ENCODE results near the gene CABYR.

Gene CABYR, protein sequence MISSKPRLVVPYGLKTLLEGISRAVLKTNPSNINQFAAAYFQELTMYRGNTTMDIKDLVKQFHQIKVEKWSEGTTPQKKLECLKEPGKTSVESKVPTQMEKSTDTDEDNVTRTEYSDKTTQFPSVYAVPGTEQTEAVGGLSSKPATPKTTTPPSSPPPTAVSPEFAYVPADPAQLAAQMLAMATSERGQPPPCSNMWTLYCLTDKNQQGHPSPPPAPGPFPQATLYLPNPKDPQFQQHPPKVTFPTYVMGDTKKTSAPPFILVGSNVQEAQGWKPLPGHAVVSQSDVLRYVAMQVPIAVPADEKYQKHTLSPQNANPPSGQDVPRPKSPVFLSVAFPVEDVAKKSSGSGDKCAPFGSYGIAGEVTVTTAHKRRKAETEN

GRCh38 chr18:24138789-24139616 lies at the start of gene CABYR:
TSS of gene CABYR (plus strand) at chr18:24139062. CDS start at chr18:24143115, 4,053 bp downstream.
- peak; percentile 64 for DNase-seq

GRCh38 chr18:24089076-24089475 lies 49.8 kb upstream of the CABYR start:
- DNase-seq: peak; percentile 18

DNA sequence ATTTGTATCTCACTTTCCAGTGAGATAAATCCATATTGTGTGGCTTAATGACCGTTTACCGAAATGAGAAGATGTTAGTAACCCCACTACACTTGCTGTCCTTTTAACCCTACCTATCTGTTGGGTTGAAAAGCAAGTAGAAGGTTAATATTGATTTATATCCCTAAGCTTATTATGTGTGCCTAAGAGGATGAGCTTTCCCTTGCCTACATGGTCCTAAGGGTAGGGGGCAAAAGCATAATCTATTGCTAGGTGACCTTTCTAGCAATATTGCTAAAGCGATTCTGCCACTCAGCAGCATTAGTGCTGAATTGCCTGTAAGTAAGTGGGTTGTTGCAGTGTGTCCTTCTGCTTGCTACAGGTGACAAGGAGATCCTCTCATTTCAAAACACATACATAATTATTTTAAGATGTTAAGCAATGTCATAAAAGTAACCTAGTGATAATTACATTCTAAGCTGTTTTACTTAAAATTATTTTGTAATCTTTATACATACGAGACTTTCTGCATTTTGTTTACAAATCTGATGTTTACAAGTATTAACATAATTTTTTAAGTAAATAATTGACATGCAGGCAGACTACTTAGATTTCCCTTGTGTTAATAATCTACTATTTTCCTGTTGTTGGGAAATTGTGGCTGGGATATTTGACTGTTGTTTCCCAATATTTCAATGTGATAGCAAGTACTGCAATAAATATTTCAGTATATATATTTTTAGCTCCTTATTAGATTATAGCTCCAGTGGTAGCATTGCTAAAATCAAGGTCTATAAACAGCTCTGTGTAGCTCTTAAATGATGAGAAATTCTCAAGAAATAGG lies 49.1 kb upstream of the CABYR start:
- no peak for DNase-seq

DNA sequence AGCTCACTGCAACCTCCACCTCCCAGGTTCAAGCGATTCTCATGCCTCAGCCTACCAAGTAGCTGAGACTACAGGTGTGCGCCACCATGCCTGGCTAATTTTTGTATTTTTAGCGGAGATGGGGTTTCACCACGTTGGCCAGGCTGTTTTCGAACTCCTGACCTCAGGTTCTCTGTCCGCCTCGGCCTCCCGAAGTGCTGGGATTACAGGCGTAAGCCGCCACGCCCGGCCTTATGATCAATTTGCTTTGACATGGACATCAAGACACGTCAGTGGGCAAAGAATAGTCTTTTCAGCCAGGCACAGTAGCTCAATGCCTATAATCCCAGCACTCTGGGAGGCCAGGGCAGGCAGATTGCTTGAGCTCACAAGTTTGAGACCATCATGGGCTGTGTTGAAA lies 48.0 kb upstream of the CABYR start:
- DNase-seq: no peak

DNA sequence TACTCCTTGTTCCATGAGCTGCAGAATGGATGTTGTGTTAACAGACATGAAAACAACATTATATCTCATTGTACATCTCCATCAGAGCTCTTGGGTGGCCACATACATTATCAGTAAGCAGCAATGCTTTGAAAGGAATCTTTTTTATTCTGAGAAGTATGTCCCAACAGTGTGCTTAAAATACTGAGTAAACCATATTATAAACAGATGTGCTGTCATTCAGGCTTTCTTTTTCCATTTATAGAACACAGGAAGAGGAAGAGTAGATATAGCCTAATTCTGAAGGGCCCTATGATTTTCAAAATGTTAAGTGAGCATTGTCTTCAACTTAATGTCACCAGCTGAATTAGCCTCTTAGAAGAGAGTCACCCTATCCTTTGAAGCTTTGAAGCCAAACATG lies 44.3 kb upstream of the CABYR start:
- DNase-seq: no peak

DNA sequence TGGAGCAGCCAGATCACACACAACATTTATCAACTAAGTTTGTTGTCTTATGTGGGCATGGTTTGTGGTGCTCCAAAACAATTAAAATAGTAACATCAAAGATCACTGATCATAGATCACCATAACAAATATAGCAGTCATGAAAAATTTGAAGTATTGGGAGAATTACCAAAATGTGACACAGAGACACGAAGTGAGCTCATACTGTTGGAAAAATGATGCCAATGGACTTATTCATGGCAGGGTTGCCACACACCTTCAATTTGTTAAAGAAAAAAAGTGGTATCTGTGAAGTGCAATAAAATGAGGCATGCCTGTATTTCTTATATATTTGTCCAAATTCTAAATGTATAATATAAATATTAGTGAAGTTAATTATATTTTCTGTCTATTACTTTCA lies 42.9 kb upstream of the CABYR start:
- DNase-seq: no peak

GRCh38 chr18:24103320-24104021 lies 35.4 kb upstream of the CABYR start:
- DNase-seq: no peak

GRCh38 chr18:24104486-24104885 lies 34.4 kb upstream of the CABYR start:
- no peak for DNase-seq

GRCh38 chr18:24108641-24109040 lies 30.2 kb upstream of the CABYR start:
- no peak for DNase-seq

DNA sequence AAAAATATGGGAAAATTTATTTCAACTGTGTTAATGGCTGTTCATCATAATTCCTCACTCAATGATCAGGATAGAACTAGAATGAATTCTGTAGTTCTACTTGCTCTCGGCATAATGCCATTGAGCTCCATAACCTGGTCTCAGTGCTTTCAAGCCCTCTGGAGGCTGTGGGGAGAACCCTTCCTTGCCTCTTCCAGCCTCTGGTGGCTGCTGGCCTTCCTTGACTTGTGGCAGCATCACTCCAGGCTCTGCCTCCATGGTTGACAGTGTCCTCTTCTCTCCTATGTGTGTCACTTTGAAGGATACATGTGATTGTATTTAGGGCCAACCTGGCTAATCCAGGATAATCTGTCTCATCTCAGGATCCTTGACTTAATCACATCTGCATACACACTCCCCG lies 26.9 kb upstream of the CABYR start:
- DNase-seq: no peak

GRCh38 chr18:24112464-24112863 lies 26.4 kb upstream of the CABYR start:
- no peak for DNase-seq

GRCh38 chr18:24112874-24113615 lies 25.8 kb upstream of the CABYR start:
- DNase-seq: peak; percentile 50

DNA sequence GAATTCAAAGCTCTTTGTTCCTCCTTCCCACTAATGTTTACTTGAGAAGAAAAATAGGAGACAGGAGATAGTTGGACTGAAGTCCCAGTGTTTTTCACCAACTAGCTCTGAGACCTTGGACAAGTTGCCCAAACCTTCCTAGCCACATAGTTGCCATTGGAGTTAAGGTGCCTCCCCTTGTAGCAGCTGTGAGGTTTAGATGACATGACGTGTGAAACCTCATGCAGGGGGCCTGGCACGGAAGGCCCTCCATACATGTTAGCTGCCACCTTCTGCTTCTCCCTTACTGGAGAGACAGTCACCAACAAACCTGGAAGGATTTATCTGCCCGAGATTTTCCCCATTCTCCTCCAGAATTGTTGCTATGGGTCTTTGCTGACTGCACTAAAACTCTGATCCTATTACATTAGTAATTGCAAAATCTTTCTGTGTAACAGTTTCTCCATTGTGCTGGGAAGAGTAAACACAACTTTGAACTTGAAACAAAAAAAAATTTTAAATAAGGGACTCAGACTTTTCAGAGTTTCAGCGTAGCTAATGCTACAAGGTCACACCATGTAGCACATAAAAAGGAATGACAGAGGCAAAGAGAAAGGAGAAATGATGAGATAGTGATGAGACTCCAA lies 23.8 kb upstream of the CABYR start:
- no peak for DNase-seq

GRCh38 chr18:24115628-24116027 lies 23.2 kb upstream of the CABYR start:
- no peak for DNase-seq

DNA sequence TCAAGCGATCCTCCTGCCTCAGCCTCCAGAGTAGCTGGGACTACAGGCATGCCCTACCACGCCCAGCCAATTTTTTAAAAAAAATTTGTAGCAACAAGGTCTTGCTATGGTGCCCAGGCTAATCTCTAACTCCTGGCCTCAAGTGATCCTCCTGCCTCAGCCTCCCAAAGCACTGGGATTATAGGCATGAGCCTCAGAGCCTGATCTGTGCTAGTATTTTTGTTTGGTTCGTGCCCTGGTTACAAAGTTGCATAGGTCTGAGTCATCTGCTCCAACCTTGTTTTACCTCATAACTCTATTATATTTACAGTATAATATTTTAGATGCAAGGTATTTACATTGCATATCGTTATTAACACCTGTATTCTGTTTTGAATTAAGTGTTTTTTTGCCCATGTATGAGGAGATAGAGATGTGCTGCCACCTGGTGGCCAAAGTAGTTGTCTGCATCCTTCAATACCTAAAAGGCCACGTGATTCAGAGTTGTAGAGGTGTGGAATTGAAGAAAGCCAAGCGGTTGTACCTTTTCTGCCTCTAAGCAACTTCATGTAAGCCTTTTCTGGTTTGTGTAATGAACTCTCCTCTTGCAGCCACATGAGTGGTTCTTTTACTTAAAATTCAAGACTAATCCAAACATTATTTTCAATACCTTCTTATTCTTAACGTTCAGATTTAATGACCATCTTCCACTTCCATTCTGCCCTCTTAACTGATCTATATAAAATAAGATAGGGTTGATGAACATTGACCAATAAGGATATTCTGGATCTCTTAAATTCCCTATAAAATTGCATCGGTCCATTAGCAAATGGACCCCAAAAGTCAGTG lies 19.9 kb upstream of the CABYR start:
- DNase-seq: peak; percentile 20

DNA sequence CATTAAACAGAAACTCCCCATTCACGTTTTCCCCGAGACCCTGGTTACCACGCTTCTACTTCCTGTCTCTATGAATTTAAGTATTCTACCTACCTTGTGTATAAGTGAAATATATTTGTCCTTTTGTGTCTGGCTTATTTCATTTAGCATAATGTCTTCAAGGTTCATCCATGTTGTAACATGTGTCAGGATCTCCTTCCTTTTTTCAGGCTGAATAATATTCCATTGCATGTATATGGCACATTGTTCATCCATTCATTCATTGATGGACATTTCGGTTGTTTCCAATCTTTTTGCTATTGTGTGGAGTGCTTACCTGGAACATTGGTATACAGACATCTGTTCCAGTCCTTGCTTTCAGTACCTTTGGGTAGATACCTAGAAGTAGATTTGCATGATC lies 18.2 kb upstream of the CABYR start:
- DNase-seq: no peak

DNA sequence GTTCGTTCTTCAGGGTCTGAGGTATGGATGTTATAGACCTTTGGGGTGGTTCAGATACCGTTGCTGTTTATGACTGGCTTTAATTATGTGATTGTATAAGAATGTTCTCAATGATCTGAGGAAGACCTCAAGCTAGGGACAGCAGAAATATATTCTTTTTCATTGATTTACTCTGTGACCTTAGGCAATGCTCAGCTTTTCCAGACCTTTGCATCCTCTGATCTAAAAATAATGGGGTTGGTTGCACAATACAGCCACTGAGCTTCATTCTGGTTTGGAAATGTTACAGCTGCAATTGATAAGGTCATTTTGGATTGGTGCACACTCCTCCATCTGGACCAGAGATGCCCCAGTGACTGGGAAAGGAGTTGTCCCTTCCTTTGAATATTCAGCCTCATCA lies 17.2 kb upstream of the CABYR start:
- no peak for DNase-seq

DNA sequence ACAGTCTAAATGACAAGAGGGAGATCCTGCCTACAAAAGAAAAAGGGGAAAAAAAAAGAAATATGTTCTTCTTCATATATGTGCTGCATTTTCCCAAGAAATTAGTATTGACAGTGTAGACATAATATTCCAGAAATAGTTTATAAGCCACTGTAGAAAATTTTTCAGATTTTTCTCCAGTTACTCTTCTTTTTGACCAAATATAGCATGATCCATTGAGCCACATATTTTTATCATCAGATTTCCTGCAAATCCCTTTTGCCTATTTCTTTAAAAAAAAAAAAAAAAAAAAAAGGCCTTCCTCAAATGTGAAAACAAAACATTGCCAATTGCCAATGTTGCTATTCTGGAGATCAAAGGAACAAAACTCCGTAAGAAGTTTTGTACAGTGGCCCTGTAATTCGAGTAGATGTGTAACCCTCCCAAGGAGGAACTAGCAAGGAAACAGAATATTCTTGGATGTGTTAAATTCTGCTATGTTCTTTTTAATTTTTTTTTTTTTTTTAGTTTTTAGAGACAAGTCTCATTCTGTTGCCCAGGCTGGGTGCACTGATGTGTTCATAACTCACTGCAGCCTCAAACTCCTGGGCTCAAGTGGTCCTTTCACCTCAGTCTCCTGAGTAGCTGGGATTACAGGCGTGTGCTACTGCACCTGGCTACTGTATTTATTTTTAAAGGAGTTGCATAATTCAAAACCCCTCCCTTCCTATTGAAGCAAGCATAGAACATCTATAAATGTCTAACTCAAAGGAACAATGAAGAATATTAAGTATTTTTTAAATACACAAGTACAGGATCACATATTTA lies 12.5 kb upstream of the CABYR start:
- DNase-seq: no peak

DNA sequence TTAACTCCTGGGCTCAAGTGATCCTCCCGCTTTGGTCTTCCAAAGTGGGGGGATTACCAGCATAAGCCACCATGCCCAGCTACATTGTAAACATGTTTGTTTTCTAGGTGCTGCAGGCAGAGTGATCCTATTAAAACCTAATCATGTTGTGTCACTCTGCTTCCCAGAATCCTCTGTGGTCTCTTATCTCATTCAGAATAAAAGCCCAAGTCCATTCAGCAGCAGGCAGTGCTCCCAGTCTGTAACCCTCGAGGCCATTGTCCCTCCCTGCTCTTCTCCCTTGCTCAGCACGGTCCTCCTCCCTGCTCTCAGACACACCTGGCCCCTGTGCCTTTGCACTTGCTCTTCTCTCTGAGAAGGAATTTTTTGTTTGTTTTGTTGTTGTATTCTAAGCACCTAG lies 11.1 kb upstream of the CABYR start:
- no peak for DNase-seq

GRCh38 chr18:24128700-24129099 lies 10.2 kb upstream of the CABYR start:
- DNase-seq: no peak

Measured in SHP77 treated with DMSO at 0.1 percent for 48 hours (cell line).